ENCODE data around the gene RGS12. TPM values are rescaled to one million over a fixed set of nuclear protein-coding genes. Genes with fewer than 3 reads are reported as not detected.

The RGS12 gene
- polyA plus RNA-seq, 1 donor, result 36.4 TPM

DNA sequence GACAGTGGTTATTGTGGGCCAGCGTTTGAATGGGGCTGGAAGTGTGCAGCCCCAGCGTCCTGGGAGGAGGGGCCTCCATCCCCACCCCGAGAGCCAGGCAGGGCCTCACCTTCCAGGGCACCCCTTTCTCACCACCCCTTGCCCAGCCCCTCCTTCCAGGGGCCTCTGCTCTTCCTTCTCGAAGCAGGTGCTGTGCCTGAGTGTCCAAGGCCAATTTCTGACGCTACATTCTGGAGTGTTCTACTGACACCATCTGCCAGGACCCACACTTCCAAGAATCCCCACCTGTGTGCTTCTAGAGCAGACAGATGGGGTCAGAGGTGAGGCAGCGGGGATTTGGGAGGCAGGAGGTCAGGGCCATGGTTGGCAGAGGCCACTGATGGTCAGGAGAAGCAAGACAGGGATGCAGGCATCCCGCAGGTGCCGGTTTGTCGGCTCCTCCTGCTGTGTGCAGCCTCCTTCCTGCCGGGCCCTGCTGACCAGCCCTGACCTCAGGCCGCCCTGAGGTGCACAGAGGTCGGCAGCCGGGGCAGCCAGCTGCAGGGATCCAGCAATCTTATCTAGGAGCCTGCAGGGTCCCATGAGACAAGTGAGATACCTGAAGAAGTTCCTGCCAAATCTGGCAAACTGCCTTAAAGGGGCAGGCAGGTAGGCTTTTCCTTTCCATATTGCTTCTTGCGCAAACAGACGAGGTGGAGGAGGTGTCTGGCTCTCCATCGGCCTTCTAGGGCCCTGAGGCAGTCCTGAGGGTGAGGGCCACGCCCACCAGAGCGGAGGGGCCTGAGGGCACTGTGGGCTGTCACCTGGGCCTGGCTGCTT is 25.0 kb upstream of the RGS12 start:
- no peaks in the 10 kb centered on the region for H3K27me3 ChIP-seq (ENCODE audit: control insufficient read depth, insufficient read depth, low read length)
- no peaks in the 10 kb centered on the region for H3K4me1 ChIP-seq (ENCODE audit: control insufficient read depth, insufficient read depth, low read length)
- DNase-seq, result peak in 1 of 2 donors; percentile 34
- H3K36me3 ChIP-seq (ENCODE audit: control insufficient read depth, insufficient read depth, low read length), result no peaks in the 10 kb centered on the region
- H3K9me3 ChIP-seq (ENCODE audit: control insufficient read depth, low read depth, low read length), result peaks cover 4% of the 10 kb centered on the region
- H3K4me3 ChIP-seq (ENCODE audit: low read length), result no peak overlapping the region
- 20% methylated on average over 3 of the region's 18 CpGs for WGBS (ENCODE audit: insufficient coverage, low lambda C conversion rate)
- H3K27ac ChIP-seq (ENCODE audit: low read length), result no peak overlapping the region

DNA sequence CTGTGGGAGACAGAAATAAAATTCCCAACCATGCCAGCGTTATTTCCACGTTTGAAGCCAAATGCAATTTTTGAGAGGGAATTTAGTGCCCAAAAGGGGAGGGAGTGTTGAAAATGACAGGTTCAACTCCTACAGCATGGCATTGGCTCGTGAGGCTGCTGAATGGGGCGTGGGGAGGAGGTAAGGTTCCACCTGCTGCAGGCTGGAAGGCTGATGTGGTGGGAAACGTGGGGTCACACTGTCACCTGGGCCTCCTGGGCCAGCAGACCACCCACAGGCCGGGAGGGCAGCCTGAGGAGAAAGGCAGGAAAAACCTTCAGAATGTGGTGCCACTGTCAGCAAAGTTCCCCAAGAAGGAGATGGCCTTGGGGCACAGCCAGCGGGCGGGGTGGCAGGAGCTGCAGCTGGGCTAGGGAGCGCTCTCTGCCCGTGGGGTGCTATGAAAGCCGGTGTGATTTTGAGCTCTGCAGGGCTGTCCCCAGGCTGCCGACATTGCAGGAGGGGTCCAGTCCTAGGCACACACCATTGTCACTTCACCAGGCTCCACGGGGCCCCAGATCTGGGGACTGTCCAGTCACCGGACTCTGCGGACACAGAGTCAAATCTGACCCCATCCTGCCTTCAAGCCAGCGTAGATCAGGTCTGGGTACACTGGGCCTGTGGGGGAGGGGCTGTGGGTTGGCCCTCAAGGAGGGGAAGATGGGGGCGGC is 24.3 kb upstream of the RGS12 start:
- WGBS (ENCODE audit: insufficient coverage, low lambda C conversion rate), result no CpG with 5 or more reads among the region's 17 CpGs

DNA sequence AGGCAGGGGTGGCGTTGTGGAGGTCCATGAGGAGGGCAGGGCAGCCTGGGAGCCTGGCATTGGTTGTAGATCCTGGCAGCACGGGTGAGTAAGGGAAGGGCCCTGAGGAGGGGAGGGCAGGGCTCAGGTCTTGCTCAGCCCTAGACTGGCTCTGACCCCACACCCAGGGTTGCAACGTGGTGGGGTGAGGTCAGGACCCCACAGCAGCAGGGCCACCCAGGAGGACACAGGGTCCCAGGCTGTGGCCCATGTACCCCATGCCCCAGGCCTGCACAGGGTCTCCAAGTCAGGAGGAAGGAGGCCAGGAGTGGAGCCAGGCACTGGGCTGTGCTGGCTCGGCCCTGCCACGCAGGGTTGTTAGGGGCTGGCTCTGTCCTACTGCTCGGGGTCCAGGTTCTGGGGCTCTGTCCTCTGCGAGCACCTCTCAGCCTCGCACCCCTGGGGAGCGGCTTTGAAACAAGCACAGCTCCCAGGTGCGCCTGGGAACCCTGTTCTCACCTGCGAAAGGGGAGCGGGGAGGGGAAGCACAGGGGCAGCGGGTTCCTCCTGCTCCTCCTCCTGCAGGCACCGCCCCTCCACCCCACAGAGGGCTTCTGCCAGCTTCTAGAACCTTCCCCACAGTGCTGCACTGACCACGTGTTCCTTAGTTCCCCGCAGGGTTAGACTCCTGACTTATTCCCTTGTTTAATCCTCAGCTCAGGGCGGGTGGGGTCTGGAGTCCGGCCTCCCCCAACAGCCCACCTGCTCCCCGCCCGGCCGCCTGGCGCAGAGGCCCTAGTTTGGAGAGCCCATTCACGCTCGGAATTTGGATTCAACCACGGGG is 23.5 kb upstream of the RGS12 start:
- Histone ChIP-seq H3K4me3 (ENCODE audit: low read length) (no peak overlapping the region), H3K9me3 (ENCODE audit: control insufficient read depth, low read depth, low read length) (peaks cover 4% of the 10 kb centered on the region), H3K36me3 (ENCODE audit: control insufficient read depth, insufficient read depth, low read length) (no peaks in the 10 kb centered on the region), H3K27ac (ENCODE audit: low read length) (no peak overlapping the region), H3K4me1 (ENCODE audit: control insufficient read depth, insufficient read depth, low read length) (no peaks in the 10 kb centered on the region), H3K27me3 (ENCODE audit: control insufficient read depth, insufficient read depth, low read length) (no peaks in the 10 kb centered on the region)
- WGBS (ENCODE audit: insufficient coverage, low lambda C conversion rate), result no CpG with 5 or more reads among the region's 25 CpGs
- DNase-seq, result no peak

More for the DNA sequence above, 24.3 kb upstream of the RGS12 start:
- no peak overlapping the region for H3K4me3 ChIP-seq (ENCODE audit: low read length)
- H3K27ac ChIP-seq (ENCODE audit: low read length), result no peak overlapping the region
- no peaks in the 10 kb centered on the region for H3K4me1 ChIP-seq (ENCODE audit: control insufficient read depth, insufficient read depth, low read length)
- DNase-seq, result no peak
- H3K36me3 ChIP-seq (ENCODE audit: control insufficient read depth, insufficient read depth, low read length), result no peaks in the 10 kb centered on the region
- peaks cover 4% of the 10 kb centered on the region for H3K9me3 ChIP-seq (ENCODE audit: control insufficient read depth, low read depth, low read length)
- H3K27me3 ChIP-seq (ENCODE audit: control insufficient read depth, insufficient read depth, low read length), result no peaks in the 10 kb centered on the region

DNA sequence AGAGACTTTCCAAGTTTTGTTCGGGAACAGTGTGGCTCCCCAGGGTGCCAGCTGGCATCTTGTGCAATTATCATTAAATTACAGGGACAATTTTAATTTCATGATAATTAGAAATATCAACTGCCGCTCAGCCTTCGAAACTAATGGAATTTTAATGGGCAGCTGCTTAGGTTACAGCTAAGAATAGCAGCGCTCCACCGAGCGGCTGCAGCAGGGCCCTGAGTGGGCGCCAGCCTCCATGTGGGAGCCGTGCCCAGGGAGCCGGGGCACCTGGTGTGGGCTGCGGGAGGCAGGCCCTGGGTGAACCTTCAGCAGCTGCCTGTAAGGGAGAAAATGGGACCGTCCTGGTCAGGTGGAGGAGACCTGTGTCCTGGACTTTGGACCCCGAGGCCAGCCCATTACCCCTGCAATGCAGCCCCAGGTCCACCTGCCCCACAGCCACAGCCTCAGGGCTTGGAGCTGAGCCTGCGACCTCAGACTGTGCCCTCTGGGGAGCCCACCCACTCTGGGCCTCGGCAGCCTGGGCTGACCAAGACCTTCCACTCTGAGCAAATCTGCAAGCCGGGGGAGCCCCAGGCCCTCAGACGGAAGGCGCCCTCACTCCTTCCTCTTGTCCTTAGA is 22.7 kb upstream of the RGS12 start:
- Histone ChIP-seq H3K27ac (ENCODE audit: low read length) (no peak overlapping the region), H3K4me3 (ENCODE audit: low read length) (no peak overlapping the region), H3K9me3 (ENCODE audit: control insufficient read depth, low read depth, low read length) (peaks cover 4% of the 10 kb centered on the region), H3K4me1 (ENCODE audit: control insufficient read depth, insufficient read depth, low read length) (no peaks in the 10 kb centered on the region), H3K36me3 (ENCODE audit: control insufficient read depth, insufficient read depth, low read length) (no peaks in the 10 kb centered on the region), H3K27me3 (ENCODE audit: control insufficient read depth, insufficient read depth, low read length) (no peaks in the 10 kb centered on the region)
- no CpG with 5 or more reads among the region's 17 CpGs for WGBS (ENCODE audit: insufficient coverage, low lambda C conversion rate)
- no peak for DNase-seq

DNA sequence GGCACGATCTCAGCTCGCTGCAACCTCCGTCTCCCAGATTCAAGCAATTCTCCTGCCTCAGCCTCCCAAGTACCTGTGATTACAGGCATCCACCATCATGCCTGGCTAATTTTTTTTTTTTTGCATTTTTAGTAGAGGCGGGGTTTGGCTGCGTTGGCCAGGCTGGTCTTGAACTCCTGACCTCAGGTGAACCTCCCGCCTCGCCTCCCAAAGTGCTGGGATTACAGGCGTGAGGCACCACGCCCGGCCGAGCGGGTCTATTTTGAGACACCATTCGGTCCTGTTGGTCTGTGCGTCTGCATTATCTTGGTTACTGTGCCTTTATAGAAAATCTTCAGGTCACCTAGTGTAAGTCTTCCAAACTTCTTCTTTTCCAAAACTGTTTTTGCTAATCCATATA is 21.7 kb upstream of the RGS12 start:
- Histone ChIP-seq H3K4me1 (ENCODE audit: control insufficient read depth, insufficient read depth, low read length) (no peaks in the 10 kb centered on the region), H3K9me3 (ENCODE audit: control insufficient read depth, low read depth, low read length) (peaks cover 4% of the 10 kb centered on the region), H3K27me3 (ENCODE audit: control insufficient read depth, insufficient read depth, low read length) (no peaks in the 10 kb centered on the region), H3K4me3 (ENCODE audit: low read length) (no peak overlapping the region), H3K36me3 (ENCODE audit: control insufficient read depth, insufficient read depth, low read length) (no peaks in the 10 kb centered on the region), H3K27ac (ENCODE audit: low read length) (no peak overlapping the region)
- no CpG with 5 or more reads among the region's 14 CpGs for WGBS (ENCODE audit: insufficient coverage, low lambda C conversion rate)
- DNase-seq, result no peak

DNA sequence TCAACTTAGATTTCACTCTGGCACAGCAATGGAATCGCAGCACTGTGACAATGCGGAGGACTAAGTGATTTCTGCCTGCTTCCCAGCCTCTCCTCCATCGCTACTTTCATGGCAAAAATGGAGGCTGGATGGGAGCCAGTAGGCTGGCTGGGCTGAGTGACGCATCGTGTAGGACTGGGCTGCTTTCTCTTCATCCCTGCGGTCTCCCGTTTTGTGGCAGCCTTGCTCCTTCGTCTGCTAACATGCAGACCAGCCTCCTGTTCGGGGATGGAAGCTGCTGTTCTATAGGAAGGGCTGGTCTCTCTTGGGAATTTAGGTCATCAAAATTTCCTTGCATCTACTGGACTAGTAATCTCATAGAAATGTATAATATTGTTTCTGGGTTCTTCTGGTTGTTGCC is 15.8 kb upstream of the RGS12 start:
- WGBS (ENCODE audit: insufficient coverage, low lambda C conversion rate), result no CpG with 5 or more reads among the region's 9 CpGs
- Histone ChIP-seq H3K4me1 (ENCODE audit: control insufficient read depth, insufficient read depth, low read length) (no peaks in the 10 kb centered on the region), H3K27ac (ENCODE audit: low read length) (no peak overlapping the region), H3K9me3 (ENCODE audit: control insufficient read depth, low read depth, low read length) (no peaks in the 10 kb centered on the region), H3K4me3 (ENCODE audit: low read length) (no peak overlapping the region), H3K27me3 (ENCODE audit: control insufficient read depth, insufficient read depth, low read length) (no peaks in the 10 kb centered on the region), H3K36me3 (ENCODE audit: control insufficient read depth, insufficient read depth, low read length) (no peaks in the 10 kb centered on the region)
- DNase-seq, result no peak

DNA sequence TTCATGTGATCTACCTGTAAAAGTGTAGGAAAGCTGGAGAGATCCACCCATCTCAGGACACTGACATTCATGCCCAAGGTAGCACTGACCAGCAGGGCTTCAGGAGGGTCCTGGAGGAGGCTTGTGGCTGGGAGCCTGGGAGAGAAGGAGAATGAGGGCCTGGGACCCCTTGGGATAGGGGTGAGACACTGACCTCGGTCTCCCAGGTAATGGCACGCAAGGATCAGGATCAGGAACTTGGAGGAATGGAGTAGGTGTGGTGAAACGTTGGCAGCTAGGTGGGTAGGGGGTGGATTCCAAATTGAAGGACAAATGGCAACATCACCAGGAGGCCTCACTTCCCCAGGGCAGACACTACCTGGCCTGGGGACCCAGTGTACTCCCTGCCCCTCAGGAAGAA is 12.4 kb upstream of the RGS12 start:
- H3K36me3 ChIP-seq (ENCODE audit: control insufficient read depth, insufficient read depth, low read length), result no peaks in the 10 kb centered on the region

DNA sequence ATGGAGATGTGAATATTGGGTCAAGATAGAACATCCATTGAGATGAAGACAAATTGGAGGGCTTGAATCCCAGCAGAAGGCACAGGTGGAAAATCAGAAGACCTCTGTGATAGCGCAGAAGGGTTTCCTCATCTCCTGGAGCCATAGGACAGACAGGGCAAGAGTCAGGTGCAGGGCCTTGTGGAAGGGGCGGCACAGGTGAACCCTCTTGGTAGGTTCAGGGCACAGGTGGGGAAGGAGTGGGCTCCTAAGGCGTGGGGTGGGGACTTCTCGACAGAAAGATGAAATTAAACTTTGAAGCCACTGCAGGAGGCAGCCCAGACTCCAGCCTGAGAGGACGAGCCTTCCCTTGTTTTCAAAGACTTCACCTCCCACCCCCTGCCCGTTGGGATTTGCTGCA is 9.3 kb upstream of the RGS12 start:
- Histone ChIP-seq H3K4me1 (ENCODE audit: control insufficient read depth, insufficient read depth, low read length) (no peaks in the 10 kb centered on the region), H3K36me3 (ENCODE audit: control insufficient read depth, insufficient read depth, low read length) (no peaks in the 10 kb centered on the region), H3K4me3 (ENCODE audit: low read length) (no peak overlapping the region), H3K27me3 (ENCODE audit: control insufficient read depth, insufficient read depth, low read length) (peaks cover 18% of the 10 kb centered on the region), H3K27ac (ENCODE audit: low read length) (no peak overlapping the region), H3K9me3 (ENCODE audit: control insufficient read depth, low read depth, low read length) (no peaks in the 10 kb centered on the region)
- WGBS (ENCODE audit: insufficient coverage, low lambda C conversion rate), result no CpG with 5 or more reads among the region's 6 CpGs
- no peak for DNase-seq

More for the DNA sequence above, 12.4 kb upstream of the RGS12 start:
- Histone ChIP-seq H3K4me3 (ENCODE audit: low read length) (no peak overlapping the region), H3K27me3 (ENCODE audit: control insufficient read depth, insufficient read depth, low read length) (no peaks in the 10 kb centered on the region), H3K9me3 (ENCODE audit: control insufficient read depth, low read depth, low read length) (no peaks in the 10 kb centered on the region), H3K27ac (ENCODE audit: low read length) (no peak overlapping the region), H3K4me1 (ENCODE audit: control insufficient read depth, insufficient read depth, low read length) (no peaks in the 10 kb centered on the region)
- WGBS (ENCODE audit: insufficient coverage, low lambda C conversion rate), result 80% methylated on average over 1 of the region's 3 CpGs
- DNase-seq, result no peak

DNA sequence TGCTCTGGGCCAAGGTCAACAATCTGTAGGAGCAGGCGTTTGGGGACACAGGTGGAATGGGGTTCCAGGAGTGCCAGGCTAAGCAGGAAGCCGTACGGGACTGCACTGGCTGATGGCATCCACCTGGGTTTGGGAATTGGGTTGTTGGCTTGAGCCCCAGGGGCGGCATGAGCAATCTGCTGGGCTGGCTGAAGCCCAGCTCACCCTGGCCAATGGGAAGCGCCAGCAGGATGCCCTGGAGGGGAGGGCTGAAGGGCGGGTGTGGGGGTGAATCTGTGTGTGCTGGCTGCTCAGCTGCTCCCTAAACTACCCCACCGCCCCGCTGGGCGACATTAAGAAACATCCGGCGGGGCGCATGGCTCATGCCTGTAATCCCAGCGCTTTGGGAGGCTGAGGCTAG is 8.9 kb upstream of the RGS12 start:
- no peaks in the 10 kb centered on the region for H3K36me3 ChIP-seq (ENCODE audit: control insufficient read depth, insufficient read depth, low read length)
- no peak for DNase-seq

More for the DNA sequence above, 8.9 kb upstream of the RGS12 start:
- no peak overlapping the region for H3K27ac ChIP-seq (ENCODE audit: low read length)
- H3K4me3 ChIP-seq (ENCODE audit: low read length), result no peak overlapping the region
- WGBS (ENCODE audit: insufficient coverage, low lambda C conversion rate), result 100% methylated on average over 2 of the region's 13 CpGs
- no peaks in the 10 kb centered on the region for H3K9me3 ChIP-seq (ENCODE audit: control insufficient read depth, low read depth, low read length)
- peaks cover 18% of the 10 kb centered on the region for H3K27me3 ChIP-seq (ENCODE audit: control insufficient read depth, insufficient read depth, low read length)
- no peaks in the 10 kb centered on the region for H3K4me1 ChIP-seq (ENCODE audit: control insufficient read depth, insufficient read depth, low read length)
